HG02870 (cell line): ENCODE results near the gene THBS4.
A peak's percentile ranks its signal among the peaks of the same experiment; 100 is the strongest.

Source experiments
- ATAC-seq: cut with Tn5 transposase; IDR thresholded peaks from one replicate; pipeline ENCODE4 v1.9.1; 2021; ENCODE audit warnings: mild to moderate bottlenecking, moderate library complexity; ENCODE audit not compliant: unreplicated experiment

THBS4 gene

DNA sequence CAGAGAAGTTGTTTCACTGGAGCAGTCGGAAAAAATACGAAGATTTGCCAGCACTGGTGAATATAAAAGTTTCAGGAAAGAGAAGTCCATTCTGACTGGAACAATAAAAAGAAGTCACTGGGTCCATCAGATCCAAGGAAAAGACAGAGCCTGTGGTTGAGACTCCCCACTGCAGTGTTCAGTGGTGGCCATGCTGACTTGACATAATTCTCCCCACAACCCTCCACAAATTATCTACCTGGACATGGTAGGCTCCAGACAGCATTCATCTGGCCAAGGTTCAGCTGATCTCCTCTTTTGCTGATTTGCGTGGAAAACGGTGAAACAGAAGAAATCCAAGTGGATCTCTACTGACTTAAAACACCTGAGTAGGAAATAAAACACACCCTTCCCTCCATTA lies 8.0 kb downstream of the THBS4 start:
- no peak for ATAC-seq

DNA sequence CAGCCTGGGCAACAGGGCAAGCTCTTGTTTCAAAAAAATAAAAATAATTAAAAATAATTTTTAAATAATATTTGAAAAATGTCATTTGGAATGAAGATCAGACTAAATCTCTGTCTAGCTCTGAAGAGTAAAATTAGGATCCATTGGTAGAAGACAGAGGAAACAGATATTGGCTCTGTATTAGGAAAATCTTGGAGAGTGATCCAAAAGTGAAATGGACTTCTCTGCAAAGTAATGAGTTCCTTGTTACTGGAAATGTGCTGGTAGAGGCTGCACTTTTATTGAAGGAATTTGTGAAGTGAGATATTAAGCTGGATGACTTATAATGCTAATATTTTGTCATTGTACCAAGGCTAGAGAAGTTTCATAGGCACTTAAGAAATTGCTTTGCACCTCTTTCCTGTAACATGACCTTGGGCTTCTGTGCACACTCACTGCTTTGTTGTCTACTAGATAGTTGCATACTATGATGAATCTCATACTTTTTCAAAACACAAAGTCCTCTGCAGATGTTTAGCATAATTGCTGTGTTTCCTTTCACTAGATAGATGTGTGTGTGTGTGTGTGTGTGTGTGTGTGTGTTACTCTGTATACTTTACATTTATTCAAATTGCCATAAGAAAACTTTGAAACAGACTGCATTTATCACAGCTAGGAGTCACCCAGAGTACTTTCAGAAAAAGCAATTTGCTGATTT lies 13.1 kb downstream of the THBS4 start:
- no peak for ATAC-seq

DNA sequence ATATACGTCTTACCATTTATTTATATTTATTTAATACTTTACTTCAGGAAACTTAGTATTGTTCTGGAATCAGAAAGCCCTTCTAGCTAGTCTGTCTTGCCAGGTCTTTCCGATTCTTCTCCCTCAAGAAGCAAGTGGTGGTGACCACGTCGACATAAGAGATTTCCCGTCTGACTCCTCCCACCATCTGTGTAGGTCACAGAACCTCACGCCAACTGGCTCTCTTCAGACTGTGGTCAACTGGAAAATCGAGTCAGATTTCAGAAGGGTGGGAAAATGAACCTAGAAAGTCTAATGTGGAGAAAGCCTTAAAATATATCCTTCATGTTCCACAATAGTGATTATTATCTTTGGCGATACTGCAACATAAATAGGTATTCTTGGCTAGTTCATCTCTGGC lies 17.3 kb downstream of the THBS4 start:
- ATAC-seq: no peak

DNA sequence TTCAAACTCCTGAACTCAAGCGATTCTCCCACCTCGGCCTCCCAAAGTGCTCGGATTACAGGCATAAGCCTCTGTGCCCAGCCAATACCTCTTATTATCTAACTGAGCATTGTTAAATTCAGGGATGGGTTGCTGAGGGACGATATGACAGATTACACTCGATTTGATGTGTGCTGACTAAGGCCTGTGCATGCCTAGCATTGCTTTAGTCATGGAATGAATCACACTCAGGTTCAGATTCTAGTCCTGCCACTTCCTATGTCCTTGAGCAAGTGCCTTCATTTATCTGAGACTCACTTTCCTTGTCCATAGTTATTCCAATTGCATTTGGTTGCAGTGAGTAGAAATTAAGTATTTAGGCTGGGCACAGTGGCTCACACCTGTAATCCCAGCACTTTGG lies 19.5 kb downstream of the THBS4 start:
- no peak for ATAC-seq

DNA sequence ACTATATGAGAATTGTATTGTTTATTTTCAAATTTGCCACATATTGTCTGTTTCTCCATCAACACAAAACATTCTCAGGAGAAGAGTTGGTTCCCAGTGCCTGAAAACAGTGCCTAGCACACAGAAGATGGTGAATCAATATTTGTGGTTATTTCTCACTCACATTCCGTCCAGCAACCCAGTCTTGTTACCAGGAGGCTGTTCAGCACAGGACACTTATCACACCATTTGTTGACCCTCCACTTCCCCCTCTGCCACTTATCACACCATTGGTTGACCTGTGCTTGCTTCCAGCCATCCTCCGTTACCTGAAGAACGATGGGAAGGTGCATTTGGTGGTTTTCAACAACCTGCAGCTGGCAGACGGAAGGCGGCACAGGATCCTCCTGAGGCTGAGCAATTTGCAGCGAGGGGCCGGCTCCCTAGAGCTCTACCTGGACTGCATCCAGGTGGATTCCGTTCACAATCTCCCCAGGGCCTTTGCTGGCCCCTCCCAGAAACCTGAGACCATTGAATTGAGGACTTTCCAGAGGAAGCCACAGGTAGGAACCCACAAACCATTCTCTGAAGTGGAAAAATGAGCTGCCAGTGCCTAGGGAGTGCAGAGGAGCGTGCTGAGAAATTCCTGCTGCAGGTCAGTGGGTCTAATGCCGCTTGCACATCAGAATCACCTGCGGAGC lies 20.5 kb downstream of the THBS4 start:
- ATAC-seq: no peak

DNA sequence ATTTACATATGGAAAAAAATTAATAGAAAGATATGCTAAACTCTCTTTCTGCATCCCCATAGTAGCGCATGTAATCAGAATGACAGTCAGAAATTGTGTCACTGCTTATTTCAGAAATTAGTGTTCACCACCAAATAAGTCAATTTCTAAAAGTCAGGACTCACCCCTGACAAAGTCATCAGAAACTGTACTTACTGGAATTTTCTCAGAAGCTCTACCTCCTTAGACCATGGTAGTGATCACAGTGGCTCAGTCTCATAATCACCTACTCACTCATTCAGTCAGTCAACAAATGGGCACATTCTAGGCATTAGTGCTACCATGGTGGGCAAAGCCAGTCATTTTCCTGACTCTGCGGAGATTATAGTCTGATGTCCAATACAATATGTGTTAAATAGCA lies 22.0 kb downstream of the THBS4 start:
- no peak for ATAC-seq

DNA sequence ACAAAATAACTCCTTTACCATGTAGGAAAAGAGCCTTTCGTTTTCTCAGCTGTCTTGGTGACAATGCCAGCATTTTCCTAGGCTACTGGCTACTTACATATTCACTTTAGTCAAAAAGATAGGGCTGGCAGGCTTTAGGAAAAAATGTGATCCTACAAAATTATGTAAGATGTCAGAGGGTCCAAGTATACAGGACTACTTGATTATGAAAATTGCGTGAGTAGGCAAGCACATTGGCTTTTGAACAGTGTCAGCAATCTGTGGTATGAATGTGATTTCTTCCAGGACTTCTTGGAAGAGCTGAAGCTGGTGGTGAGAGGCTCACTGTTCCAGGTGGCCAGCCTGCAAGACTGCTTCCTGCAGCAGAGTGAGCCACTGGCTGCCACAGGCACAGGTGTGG lies 22.8 kb downstream of the THBS4 start:
- no peak for ATAC-seq

DNA sequence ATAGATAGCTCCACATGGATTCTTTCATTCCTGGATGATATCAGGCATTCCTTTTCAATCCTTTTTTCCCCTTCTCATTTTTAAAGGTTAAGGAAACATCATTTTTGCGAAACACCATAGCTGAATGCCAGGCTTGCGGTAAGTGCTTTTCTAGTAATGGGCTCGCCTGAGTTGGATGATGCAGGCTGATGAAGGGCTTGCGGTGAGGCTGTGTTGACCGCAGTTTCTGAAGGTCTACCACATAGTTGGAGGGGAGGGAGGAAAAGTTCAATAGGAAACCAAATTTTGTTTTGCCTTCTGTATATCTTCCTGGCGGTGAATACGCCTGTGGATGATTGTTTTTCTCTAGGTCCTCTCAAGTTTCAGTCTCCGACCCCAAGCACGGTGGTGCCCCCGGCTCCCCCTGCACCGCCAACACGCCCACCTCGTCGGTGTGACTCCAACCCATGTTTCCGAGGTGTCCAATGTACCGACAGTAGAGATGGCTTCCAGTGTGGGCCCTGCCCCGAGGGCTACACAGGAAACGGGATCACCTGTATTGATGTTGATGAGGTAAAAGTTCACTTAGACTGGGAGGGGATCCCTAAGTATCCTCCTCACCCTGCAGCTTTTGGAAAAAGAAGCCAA lies 24.3 kb downstream of the THBS4 start:
- no peak for ATAC-seq

DNA sequence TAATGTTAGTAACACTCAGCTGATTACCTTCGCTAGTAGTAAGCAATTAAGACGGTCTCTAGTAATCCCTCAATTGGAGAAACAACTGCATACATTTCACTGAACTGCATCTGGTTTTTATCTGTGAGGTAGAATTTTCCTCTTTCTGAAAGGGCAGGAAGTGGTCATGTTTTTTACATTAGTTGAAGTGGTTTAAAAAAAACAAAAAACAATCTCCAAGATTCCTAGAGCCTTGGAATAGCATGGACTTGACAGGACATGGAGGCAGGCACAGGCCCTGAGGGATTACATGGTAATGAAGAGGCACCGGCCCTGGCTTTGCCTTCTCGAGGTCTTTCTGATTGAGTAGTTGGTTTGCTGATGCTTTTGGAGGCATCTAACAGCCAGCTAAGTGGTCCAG lies 25.8 kb downstream of the THBS4 start:
- ATAC-seq: no peak

DNA sequence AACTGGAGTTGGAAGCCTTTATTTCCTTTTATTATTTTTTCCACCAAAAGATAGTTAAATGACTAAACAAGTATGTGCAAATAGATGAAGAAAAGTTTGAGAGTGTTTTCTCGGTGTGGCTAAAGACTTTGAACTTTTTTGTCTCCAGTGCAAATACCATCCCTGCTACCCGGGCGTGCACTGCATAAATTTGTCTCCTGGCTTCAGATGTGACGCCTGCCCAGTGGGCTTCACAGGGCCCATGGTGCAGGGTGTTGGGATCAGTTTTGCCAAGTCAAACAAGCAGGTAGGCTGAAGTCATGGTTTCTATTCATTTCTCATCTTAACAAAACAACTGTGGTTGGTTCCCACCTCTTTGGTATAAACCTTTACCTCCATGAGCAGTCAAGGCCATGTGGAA lies 26.4 kb downstream of the THBS4 start:
- no peak for ATAC-seq

DNA sequence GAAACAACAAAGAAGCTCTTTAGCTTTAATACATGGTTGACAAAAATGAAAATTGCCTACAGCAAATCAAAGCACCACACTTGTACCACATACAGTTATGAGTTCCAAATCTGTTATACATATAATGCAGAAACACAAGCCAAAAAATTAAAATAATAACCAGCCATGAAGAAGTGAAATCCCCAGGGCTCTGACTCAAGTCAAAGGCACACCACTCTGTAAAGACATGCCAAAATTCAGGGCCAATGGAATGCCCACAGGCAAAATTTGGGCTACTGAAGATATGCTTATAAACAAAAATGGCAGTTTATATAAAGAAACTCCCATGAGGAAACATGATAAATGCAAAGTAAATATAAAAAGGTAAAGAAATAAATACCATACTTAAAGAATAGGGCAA lies 29.0 kb downstream of the THBS4 start:
- no peak for ATAC-seq

DNA sequence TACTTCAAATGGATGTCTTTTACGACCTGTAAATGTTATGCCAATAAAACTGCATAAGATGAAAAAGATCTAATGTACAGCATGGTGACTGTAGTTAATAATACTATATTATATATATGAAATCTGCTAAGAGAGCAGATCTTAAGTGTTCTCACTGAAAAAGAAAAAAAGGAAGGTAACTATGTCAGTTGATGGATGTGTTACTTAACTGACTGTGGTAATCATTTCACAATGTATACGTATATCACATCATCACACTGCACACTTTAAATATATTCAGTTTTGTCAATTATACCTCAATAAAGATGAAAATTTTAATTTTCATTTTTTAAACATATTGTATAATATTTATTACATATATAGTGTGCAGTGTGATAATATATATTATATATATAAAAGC lies 31.9 kb downstream of the THBS4 start:
- ATAC-seq: no peak

DNA sequence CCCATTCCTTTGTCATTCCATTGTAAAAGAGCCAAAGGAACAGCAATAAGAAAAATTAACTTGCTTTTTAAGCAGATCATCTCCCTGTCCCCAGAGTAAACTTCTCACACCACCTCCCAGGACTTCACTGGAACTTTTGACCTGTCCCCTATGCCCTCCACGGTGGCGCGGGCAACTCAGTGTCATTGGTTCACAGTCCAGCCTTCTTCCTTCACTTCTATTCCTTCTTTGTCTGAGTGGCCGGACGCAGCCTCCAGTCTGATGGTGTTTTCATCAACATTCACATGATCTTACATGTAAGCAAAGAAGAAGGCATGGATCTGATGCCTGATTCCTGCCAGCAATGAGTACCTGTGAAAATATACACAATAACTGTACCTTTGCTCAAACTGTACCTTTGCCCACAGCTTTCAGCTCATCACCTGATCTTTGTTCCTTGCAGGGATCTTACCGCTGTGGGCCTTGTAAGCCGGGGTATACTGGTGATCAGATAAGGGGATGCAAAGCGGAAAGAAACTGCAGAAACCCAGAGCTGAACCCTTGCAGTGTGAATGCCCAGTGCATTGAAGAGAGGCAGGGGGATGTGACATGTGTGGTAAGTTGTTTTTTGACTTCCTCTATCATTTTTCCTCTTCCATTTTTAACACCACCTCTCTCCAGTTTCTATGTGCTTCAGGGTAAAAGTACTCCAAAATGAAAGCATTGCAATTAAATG lies 32.5 kb downstream of the THBS4 start:
- ATAC-seq: no peak

DNA sequence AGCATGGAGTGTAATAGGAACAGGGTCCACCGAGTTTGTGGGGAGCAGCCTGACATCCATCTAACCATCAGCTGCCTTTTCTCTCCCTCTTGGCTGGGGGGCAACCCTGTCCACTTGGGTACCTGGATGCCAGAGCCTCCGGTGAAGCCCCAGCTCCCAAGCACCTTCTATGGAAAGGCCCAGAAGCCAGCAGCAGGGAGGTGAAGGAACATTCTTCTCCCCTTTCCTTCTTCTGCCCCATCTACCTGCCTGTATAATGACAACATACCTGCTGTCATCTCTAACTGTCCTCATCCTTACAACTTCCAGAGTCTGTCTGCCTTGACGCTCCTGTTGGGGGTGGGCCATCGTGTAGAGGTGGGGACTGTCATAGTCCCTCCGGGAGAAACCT lies 33.1 kb downstream of the THBS4 start:
- ATAC-seq: no peak

DNA sequence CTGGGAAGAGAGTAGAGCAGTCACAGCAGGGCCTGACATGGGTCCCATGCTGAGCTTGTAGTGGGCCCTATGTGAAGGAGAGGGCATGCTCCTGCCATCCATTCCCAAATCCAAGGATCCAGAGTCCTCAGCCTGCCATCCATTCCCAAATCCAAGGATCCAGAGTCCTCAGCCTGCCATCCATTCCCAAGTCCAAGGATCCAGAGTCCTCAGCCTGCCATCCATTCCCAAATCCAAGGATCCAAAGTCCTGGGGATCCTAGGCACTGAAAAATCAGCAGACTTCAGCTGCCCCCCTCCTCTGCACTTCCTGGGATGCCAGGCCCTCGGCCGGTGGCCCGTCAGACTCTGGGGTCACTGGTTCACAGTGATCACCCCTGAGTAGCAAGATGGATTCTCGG lies 33.6 kb downstream of the THBS4 start:
- no peak for ATAC-seq

DNA sequence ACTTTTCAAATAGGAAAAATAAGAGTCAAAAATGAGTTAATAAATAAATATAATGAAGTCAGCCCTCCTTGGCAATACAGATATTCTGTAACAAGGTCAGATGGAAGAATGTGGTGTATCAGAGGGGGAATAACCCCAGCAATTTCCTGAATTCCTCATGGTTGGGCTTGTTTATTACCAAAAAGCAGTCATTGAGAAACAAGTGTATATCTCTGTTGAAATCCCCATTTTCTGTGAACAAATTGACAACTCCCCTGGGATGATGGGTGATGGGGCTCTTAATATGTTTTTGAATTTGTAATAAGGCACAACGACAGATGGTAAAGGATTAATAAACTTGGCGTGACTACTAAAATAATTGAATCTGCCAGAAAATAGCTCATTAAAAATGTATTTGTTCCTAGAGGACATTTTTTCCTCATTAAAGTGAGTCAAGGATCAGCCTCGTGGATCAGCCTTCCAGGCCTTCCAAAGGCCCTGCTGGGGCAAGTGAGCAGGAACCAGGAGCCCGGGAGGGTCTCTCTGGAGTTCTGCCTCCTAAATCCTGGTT lies 34.2 kb downstream of the THBS4 start:
- no peak for ATAC-seq

DNA sequence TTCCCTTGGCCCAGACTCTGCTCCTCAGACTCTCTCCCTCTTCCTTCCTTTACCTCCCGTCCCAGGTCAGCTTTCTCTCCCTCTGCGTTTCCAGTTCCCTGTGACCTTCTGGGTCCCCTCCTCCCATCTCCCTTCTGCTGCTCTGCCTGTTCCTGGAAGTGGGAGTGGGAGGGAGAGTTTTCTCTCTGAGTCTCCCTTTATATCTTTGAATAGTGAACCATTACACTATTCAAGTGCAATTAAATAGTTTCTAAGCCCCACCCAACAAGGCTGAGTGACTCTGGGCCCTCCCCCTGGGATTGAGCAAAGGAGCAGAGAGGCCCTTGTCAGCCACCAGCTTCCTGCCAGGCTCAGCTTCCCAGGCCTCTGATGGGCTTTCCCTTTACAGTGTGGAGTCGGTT lies 34.8 kb downstream of the THBS4 start:
- ATAC-seq: no peak

DNA sequence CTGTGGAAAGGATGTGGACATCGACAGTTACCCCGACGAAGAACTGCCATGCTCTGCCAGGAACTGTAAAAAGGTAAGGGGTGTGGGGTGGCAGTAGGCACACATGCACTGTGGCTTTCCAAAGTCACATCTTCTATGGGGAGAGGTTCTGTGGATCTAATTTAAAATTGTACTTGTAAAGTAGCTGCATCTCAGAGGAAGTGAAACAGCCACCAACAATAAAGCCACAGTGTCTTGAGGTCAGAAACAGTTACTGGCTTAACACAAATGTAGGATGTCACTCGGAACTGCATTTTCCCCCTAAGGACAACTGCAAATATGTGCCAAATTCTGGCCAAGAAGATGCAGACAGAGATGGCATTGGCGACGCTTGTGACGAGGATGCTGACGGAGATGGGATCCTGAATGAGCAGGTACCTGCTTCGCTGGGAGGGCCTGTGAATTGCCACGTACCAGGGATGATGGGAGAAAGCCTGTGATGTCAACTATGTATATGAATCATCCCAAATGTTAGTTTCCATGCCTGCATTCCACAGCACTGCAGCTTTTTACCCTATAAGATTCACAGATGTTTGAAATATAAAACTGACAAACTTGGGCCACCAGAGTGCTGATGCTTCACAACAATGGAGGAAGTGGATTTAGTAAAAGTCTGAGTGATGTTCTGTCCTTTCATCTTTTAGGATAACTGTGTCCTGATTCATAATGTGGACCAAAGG lies 35.3 kb downstream of the THBS4 start:
- peak; percentile 82 for ATAC-seq

DNA sequence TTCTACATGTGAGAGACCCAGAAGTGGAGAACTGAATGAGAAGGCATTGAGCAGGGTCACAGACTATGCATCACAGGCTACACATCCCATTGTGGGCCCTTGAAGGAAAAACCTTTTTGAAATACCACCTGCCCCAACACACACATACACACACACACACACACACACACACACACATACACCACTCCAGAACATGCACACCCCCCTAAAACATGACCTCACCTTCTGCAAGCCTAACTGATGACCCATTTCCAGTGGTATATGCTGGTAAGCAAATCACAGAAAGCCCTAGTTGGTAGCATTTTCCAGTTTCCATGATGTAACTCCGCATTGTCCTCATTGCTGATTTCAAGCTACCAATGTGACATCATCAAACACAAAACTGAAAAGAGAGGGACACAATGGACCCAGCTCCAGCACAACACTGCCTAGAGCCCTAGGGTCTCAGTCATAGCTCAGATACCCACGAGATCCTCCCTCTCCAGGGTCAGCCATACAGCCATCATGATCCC lies 36.4 kb downstream of the THBS4 start:
- no peak for ATAC-seq
